Activated CD8-positive, alpha-beta T cell treated with anti-CD3 and anti-CD28 coated beads for 36 hours (primary cell): ENCODE measurements around the gene GPI. TPM values are rescaled to one million over a fixed set of nuclear protein-coding genes. Genes with fewer than 3 reads are reported as not detected.
A peak's percentile ranks its signal among the peaks of the same experiment; 100 is the strongest.
"Not testable (repeated sequence)": the region's sequence is repeated elsewhere in the genome, so short reads cannot be mapped to it uniquely, and the experiment has no call there.

Experiments used
- ATAC-seq: fragments of 200-7000 bp; cut with Tn5 transposase; one replicate; pipeline ENCODE4 v1.10.0; 2021; ENCODE audit warnings: mild to moderate bottlenecking, moderate library complexity
- CTCF ChIA-PET: fragments of 350-600 bp; sonication (Branson Sonifier 250); formaldehyde crosslinking; loops from one replicate; lab custom pipeline; 2021; ENCODE audit warnings: antibody characterized with exemption; lab: Charles Lee
- POLR2A ChIA-PET: fragments of 350-600 bp; sonication (Branson Sonifier 250); formaldehyde crosslinking; loops from one replicate; lab custom pipeline; 2021; ENCODE audit warnings: antibody characterized with exemption; lab: Charles Lee
- DNase-seq: peaks from one replicate; pipeline ENCODE4 v3.0.0-alpha.2; 2020
- H3K27ac Mint-ChIP-seq: one replicate; pipeline ENCODE4 v1.8.0; 2021; ENCODE audit warnings: mild to moderate bottlenecking, mixed read lengths
- H3K27me3 Mint-ChIP-seq: one replicate; pipeline ENCODE4 v1.8.0; 2021; ENCODE audit warnings: mixed read lengths
- H3K36me3 Mint-ChIP-seq: one replicate; pipeline ENCODE4 v1.8.0; 2021; ENCODE audit warnings: low read depth, mixed read lengths
- H3K4me1 Mint-ChIP-seq: one replicate; pipeline ENCODE4 v1.8.0; 2021; ENCODE audit warnings: low read depth, mixed read lengths
- H3K4me3 Mint-ChIP-seq: one replicate; pipeline ENCODE4 v1.8.0; 2021; ENCODE audit warnings: mild to moderate bottlenecking, moderate library complexity, mixed read lengths
- H3K9me3 Mint-ChIP-seq: one replicate; pipeline ENCODE4 v1.8.0; 2021; ENCODE audit warnings: mixed read lengths
- intact Hi-C: fragments of 100-400 bp; cut with micrococcal nuclease; formaldehyde crosslinking; loops from one replicate; pipeline ENCODE4 v1.10.0; 2022
- total RNA-seq, 2 experiments: library from RNA; stranded (reverse); gene quantifications; one replicate each; pipeline ENCODE4 v1.2.3, GENCODE V29; 2021
- TF ChIP-seq, protein P1 (sequence below): fragments of 200-600 bp; IDR thresholded peaks from one replicate; pipeline ENCODE4 v1.8.0; 2022; ENCODE audit warnings: antibody characterized with exemption, mild to moderate bottlenecking

GPI gene
- total RNA-seq, 2 experiments from 2014 or later: 847 to 870 TPM

- CTCF ChIA-PET: interaction anchor here (0.7 to 3.4 kb wide), 2 partner anchors 21 to 63 kb away, joined by 3 to 15 read pairs; no protein-coding TSS in a partner anchor
- Mint-ChIP-seq H3K36me3 (peaks cover 54% of the 10 kb centered on the region), H3K4me1 (peaks cover 63% of the 10 kb centered on the region), H3K27me3 (no peaks in the 10 kb centered on the region), H3K27ac (peak overlapping the region; percentile 93), H3K9me3 (no peaks in the 10 kb centered on the region), H3K4me3 (peak overlapping the region; percentile 100)
- DNase-seq: no peak
- no peak for ATAC-seq
- intact Hi-C loops: no loop called here
- TF ChIP-seq, protein P1, sequence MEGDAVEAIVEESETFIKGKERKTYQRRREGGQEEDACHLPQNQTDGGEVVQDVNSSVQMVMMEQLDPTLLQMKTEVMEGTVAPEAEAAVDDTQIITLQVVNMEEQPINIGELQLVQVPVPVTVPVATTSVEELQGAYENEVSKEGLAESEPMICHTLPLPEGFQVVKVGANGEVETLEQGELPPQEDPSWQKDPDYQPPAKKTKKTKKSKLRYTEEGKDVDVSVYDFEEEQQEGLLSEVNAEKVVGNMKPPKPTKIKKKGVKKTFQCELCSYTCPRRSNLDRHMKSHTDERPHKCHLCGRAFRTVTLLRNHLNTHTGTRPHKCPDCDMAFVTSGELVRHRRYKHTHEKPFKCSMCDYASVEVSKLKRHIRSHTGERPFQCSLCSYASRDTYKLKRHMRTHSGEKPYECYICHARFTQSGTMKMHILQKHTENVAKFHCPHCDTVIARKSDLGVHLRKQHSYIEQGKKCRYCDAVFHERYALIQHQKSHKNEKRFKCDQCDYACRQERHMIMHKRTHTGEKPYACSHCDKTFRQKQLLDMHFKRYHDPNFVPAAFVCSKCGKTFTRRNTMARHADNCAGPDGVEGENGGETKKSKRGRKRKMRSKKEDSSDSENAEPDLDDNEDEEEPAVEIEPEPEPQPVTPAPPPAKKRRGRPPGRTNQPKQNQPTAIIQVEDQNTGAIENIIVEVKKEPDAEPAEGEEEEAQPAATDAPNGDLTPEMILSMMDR: no peak
- POLR2A ChIA-PET: interaction anchor here (0.7 to 9.6 kb wide), 6 partner anchors 8 to 61 kb away, joined by 3 to 151 read pairs (median 9); partner anchors contain the start of genes PDCD2L and UBA2
These were observed 2.0 kb downstream of the GPI start for GRCh38 chr19:34366738-34367623.

DNA sequence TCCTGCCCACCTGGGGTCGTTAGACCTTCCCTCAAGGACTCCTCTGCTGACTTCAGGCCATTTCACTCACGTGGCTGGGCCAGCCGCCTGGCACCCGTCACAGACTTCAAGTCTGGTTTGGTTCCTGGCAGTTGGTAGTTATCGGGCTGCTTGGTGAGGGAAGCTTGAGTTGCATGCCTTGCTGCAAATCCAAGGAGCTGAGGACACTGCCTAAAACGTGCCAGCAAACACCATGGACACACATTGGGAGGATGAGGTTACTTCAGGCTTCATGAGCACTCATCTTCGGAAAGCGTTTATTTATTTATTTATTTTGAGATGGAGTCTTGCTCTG is 2.6 kb downstream of the GPI start:
- ChIA-PET POLR2A (interaction anchor here (0.7 to 9.6 kb wide), 5 partner anchors 9 to 59 kb away, joined by 3 to 151 read pairs (median 9); partner anchors contain the start of gene PDCD2L), CTCF (interaction anchor here (0.7 kb wide), 1 partner anchor 63 kb away, joined by 3 read pairs; no protein-coding TSS in a partner anchor)
- TF ChIP-seq, protein P1: no peak
- ATAC-seq (no peak), DNase-seq (no peak)
- Mint-ChIP-seq H3K36me3 (peaks cover 59% of the 10 kb centered on the region), H3K9me3 (no peaks in the 10 kb centered on the region), H3K4me1 (peaks cover 61% of the 10 kb centered on the region), H3K4me3 (peak overlapping the region; percentile 100), H3K27me3 (no peaks in the 10 kb centered on the region), H3K27ac (peak overlapping the region; percentile 70)
- intact Hi-C loops: no loop called here

- Mint-ChIP-seq H3K27me3 (no peaks in the 10 kb centered on the region), H3K36me3 (peaks cover 59% of the 10 kb centered on the region), H3K9me3 (no peaks in the 10 kb centered on the region), H3K4me1 (peaks cover 54% of the 10 kb centered on the region), H3K4me3 (peak overlapping the region; percentile 39), H3K27ac (peak overlapping the region; percentile 70)
- intact Hi-C loops: no loop called here
- ChIA-PET POLR2A (interaction anchor here (0.6 to 9.6 kb wide), 6 partner anchors 8 to 190 kb away, joined by 3 to 151 read pairs (median 3); no protein-coding TSS in a partner anchor), CTCF (interaction anchor here (1.2 kb wide), 1 partner anchor 9 kb away, joined by 3 read pairs; no protein-coding TSS in a partner anchor)
- DNase-seq: no peak
- no peak for ATAC-seq
- TF ChIP-seq, protein P1: no peak
These were observed 3.3 kb downstream of the GPI start for GRCh38 chr19:34368338-34368737.

GRCh38 chr19:34369166-34369565 is 4.2 kb downstream of the GPI start:
- Mint-ChIP-seq H3K4me1 (peaks cover 52% of the 10 kb centered on the region), H3K36me3 (peaks cover 63% of the 10 kb centered on the region)
- POLR2A ChIA-PET: interaction anchor here (0.6 to 9.6 kb wide), 5 partner anchors 9 to 799 kb away, joined by 3 to 151 read pairs (median 4); no protein-coding TSS in a partner anchor
- H3K27ac Mint-ChIP-seq, intact Hi-C loops, H3K27me3 Mint-ChIP-seq, DNase-seq, H3K9me3 Mint-ChIP-seq, H3K4me3 Mint-ChIP-seq, ATAC-seq: not testable (repeated sequence)
- CTCF ChIA-PET: interaction anchor here (1.1 to 1.2 kb wide), 2 partner anchors 10 to 23 kb away, joined by 3 to 4 read pairs; no protein-coding TSS in a partner anchor

DNA sequence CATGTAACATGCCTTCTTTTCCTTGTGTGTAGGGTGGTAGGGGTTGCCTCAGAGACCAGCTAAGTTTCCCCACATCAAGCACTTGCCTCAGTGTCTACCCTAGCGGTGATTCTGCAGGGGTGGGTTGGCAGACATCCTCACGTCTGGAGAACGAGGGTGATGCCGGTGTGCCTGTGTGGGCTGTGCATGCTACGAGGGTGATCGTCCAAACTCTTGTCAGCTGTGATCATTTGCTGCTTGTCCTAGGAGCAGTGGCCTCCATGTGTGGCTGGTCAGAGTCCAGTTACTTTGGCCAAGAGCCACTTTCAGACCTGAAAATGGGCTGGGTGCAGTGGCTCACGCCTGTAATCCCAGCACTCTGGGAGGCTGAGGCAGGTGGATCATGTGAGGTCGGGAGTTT is 5.1 kb downstream of the GPI start:
- DNase-seq (no peak), ATAC-seq (no peak)
- H3K27me3 Mint-ChIP-seq: no peaks in the 10 kb centered on the region
- peaks cover 69% of the 10 kb centered on the region for H3K36me3 Mint-ChIP-seq
- intact Hi-C loops: no loop called here
- no peaks in the 10 kb centered on the region for H3K9me3 Mint-ChIP-seq
- CTCF ChIA-PET: no interaction called here
- TF ChIP-seq, protein P1: no peak
- peak overlapping the region; percentile 15 for H3K27ac Mint-ChIP-seq
- POLR2A ChIA-PET: interaction anchor here (1.0 to 9.6 kb wide), 4 partner anchors 11 to 65 kb away, joined by 3 to 151 read pairs (median 4); no protein-coding TSS in a partner anchor
- H3K4me3 Mint-ChIP-seq: no peak overlapping the region
- H3K4me1 Mint-ChIP-seq: peaks cover 51% of the 10 kb centered on the region
